Measurements from ENCODE around the gene PRODH.

Gene PRODH, protein sequence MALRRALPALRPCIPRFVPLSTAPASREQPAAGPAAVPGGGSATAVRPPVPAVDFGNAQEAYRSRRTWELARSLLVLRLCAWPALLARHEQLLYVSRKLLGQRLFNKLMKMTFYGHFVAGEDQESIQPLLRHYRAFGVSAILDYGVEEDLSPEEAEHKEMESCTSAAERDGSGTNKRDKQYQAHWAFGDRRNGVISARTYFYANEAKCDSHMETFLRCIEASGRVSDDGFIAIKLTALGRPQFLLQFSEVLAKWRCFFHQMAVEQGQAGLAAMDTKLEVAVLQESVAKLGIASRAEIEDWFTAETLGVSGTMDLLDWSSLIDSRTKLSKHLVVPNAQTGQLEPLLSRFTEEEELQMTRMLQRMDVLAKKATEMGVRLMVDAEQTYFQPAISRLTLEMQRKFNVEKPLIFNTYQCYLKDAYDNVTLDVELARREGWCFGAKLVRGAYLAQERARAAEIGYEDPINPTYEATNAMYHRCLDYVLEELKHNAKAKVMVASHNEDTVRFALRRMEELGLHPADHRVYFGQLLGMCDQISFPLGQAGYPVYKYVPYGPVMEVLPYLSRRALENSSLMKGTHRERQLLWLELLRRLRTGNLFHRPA

DNA sequence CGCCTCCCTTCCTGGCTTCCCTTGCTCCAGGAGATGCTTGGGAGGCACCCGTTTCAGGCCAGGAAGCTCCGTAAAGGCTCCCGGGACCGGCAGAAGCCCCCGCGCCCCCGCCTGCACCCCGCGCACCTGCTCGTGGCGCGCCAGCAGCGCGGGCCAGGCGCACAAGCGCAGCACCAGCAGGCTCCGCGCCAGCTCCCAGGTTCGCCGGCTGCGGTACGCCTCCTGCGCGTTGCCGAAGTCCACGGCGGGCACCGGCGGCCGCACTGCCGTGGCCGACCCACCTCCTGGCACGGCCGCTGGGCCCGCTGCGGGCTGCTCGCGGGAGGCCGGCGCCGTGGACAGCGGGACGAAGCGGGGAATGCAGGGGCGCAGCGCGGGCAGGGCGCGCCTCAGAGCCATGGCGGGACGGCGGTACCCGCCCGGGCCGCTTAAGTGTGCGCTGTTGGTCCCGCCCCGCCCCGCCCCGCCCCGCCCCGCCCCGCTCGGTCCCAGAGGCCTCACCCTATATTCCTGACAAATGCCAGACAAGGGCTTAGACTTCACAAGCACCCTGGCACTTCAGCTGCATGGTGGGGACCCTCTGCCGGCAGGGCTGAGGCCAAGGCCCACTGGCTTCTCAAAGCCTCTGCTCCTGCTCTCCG is at the start of gene PRODH:
TSS of gene PRODH (minus strand) at position 405 of the 641 bp plus-strand sequence. CDS start at position 399, 6 bp downstream.
- in situ Hi-C loops (cut with MboI; ENCODE audit: low sequenced_read_pairs): no loop called here

- in situ Hi-C loops (cut with MboI; ENCODE audit: low sequenced_read_pairs): no loop called here
Observed at GRCh38 chr22:18985780-18986179, 49.7 kb upstream of the PRODH start.

DNA sequence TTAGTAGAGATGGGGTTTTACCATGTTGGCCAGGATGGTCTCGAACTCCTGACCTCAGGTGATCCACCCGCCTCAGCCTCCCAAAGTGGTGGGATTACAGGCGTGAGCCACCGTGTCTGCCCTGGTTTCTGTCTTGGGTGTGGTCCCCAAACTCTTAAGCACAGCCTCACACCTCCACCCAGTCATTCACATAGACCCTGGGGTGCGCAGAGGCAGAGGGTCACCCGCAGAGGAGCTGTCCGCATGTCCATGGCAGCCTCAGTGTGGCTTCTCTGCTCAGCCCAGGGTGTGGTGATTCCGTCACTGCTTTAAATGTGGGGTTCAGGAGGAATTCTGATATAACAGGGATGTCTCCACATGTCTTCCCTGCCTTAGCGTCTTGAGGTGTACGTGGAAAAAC is 48.5 kb upstream of the PRODH start:
- in situ Hi-C loops (cut with MboI; ENCODE audit: low sequenced_read_pairs): no loop called here

DNA sequence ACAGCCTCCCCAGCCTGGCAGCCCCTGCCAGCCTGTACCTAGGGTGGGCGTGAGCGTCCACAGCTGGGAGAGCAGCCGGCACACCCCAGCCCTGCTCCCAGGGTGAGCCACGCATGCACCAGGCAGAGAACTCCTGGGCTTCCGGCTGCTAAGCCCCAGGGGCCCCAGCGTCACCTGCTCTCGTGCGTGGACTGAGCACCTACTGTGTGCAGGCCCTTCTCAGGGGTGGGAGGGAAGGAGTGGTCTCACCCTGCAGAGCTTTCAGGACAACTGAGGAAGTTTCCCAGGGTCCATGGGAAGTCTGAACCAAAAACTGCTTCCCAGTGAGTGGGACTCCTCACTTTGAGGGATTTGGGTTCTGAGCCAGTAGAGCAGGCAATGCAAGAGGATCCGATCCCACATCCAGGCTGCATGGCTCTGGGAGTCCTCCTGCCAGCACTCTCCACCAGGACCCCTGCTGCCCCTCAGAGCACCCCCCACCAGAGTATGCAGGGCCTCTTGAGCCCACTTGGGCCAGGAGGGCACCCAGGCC is 47.1 kb upstream of the PRODH start:
- in situ Hi-C loops (cut with MboI; ENCODE audit: low sequenced_read_pairs): no loop called here

- in situ Hi-C loops (cut with MboI; ENCODE audit: low sequenced_read_pairs): no loop called here
Observed at GRCh38 chr22:18980829-18981228, 44.7 kb upstream of the PRODH start.

DNA sequence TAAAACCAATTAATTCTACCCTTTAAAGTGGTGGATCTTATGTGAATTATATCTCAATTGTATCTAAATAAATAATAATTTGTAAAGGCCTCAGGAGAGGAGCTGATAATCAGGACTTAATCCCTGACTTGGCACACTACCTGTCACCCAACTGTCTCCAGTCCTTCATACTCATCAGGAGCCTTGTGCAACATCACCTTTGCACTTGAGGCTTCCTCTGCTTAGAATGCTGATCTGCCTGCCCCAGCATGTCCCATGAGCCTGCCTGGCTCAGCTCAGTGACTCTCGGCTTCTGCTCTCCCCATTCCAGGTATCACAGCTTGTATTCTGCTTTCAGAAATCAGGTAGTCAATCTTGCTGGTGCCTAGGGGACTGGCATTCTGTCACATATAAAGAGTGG is 43.9 kb upstream of the PRODH start:
- in situ Hi-C loops (cut with MboI; ENCODE audit: low sequenced_read_pairs): no loop called here

- in situ Hi-C loops (cut with MboI; ENCODE audit: low sequenced_read_pairs): no loop called here
Observed at GRCh38 chr22:18978506-18978905, 42.4 kb upstream of the PRODH start.

GRCh38 chr22:18977824-18978425 is 41.8 kb upstream of the PRODH start:
- in situ Hi-C loops (cut with MboI; ENCODE audit: low sequenced_read_pairs): no loop called here

DNA sequence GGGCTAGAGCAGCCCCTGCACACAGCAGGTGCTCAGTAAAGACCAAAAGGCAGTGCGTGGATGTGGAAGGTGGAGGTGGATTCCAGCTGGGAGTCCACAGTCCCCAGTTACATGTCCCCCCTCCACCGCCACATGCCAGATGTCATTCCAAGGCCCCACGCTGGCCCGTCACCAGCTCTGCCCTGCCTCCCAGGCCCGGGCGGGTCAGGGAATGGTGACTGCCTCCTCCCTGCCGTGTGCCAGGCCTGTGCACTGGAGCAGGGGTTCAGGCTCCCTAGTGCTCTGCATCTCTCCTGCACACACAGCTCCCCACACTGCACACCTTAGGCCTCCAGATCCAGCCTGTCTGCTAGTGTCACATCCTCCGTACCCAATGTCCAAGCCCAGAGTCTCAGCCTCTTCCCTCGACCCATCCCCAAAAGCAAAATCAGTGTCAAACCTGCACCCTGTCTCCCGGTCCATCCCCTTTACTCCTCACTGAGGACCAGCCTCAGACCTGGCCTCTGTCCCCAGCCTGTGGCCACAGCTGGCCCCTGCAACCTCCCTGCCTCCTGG is 40.2 kb upstream of the PRODH start:
- in situ Hi-C loops (cut with MboI; ENCODE audit: low sequenced_read_pairs): no loop called here

GRCh38 chr22:18975434-18976196 is 39.5 kb upstream of the PRODH start:
- in situ Hi-C loops (cut with MboI; ENCODE audit: low sequenced_read_pairs): no loop called here

- in situ Hi-C loops (cut with MboI; ENCODE audit: low sequenced_read_pairs): loop anchor here (25.0 kb wide), 2 partner anchors 488 to 838 kb away; no protein-coding TSS in a partner anchor
Observed at GRCh38 chr22:18974477-18975180, 38.5 kb upstream of the PRODH start.

GRCh38 chr22:18973264-18974031 is 37.4 kb upstream of the PRODH start:
- in situ Hi-C loops (cut with MboI; ENCODE audit: low sequenced_read_pairs): loop anchor here (25.0 kb wide), 2 partner anchors 489 to 839 kb away; no protein-coding TSS in a partner anchor

DNA sequence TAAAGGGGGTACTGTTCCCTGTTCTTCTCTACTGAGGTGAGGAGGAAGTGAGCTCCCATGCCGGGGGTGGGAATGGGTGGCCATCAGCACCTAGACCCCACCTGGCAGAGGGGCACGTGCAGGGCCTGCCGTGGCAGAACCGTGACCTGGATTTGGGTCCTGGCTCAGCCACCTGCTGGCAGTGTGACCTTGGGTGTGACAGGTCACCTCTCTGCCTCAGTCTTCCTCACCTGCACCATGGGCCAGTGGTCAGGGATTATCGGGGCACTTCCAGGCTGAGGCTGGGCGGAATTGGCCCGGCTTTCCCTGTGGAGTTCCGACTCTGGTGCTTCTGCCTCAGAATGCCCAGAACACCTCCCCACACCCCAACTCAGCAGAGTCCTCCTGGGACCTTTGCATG is 36.5 kb upstream of the PRODH start:
- in situ Hi-C loops (cut with MboI; ENCODE audit: low sequenced_read_pairs): loop anchor here (25.0 kb wide), 2 partner anchors 490 to 840 kb away; no protein-coding TSS in a partner anchor

- in situ Hi-C loops (cut with MboI; ENCODE audit: low sequenced_read_pairs): loop anchor here (25.0 kb wide), 2 partner anchors 490 to 840 kb away; no protein-coding TSS in a partner anchor
Observed at GRCh38 chr22:18972029-18972428, 35.9 kb upstream of the PRODH start.

GRCh38 chr22:18971321-18971751 is 35.2 kb upstream of the PRODH start:
- in situ Hi-C loops (cut with MboI; ENCODE audit: low sequenced_read_pairs): loop anchor here (25.0 kb wide), 2 partner anchors 491 to 841 kb away; no protein-coding TSS in a partner anchor

GRCh38 chr22:18970948-18971315 is 34.8 kb upstream of the PRODH start:
- in situ Hi-C loops (cut with MboI; ENCODE audit: low sequenced_read_pairs): loop anchor here (25.0 kb wide), 2 partner anchors 491 to 841 kb away; no protein-coding TSS in a partner anchor

DNA sequence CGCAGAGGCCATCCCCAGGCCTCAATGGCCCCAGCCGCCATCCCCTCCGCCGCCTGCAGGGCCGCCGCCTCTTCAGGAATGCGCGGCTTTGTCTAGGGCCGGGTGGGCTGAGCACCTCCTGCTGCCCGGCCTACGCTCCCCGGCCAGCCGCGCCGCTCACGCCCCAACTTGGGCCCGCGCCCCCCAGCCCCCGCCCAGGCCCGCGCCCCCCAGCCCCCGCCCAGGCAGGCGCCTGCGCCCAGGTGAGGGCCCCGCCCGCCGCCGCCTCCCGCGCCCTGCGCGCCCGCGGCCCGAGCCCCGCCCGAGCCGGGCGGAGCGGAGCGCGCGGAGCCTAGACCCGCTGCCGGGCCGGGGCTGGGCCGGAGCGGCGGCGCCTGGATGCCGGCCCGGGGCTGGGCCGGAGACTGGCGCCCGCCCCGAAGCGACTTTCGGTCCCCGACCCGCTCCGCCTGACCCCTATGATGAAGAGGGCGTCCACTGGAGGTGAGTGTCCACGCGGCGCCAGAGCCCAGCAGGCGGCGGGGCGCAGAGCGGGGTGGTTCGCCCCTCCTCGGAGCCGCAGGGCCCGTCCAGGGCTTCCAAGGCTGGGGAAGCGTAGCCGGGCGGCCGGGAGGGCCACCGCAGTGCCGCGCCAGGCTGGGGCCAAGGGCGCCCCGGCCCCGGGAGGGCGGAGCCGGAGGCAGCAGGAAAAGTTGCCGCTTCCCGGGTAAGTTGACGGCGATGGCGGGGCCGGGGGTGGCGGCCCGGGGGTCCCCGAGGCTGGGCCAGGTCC is 34.3 kb upstream of the PRODH start:
- in situ Hi-C loops (cut with MboI; ENCODE audit: low sequenced_read_pairs): loop anchor here (25.0 kb wide), 2 partner anchors 492 to 842 kb away; no protein-coding TSS in a partner anchor

Measured in HL-60/S4 (cell line).